GM23338 (cell line): ENCODE measurements around the gene MUC21. TPM values are rescaled to one million over a fixed set of nuclear protein-coding genes. Genes with fewer than 3 reads are reported as not detected.

Source experiments
- polyA plus RNA-seq: library from polyadenylated mRNA; unstranded; fragments of >200 nt; fragmentation: Nextera tagmentation; extraction: Ambion mirVana; gene quantifications from 2 replicates; pipeline ENCODE4 v1.2.1, GENCODE V29; 2016
- total RNA-seq: library from RNA; depleted of rRNA; stranded (reverse); fragments of >200 nt; shearing (Covaris generic); gene quantifications from 2 replicates; pipeline ENCODE4 v1.2.3, GENCODE V29; 2014; rRNA removed

MUC21 gene
- total and polyA plus RNA-seq, 2 experiments from 2014 or later: not detected

Other genes with a start within 250 kb of the MUC21 start
- 70.4 and 94.5 TPM in 2 replicates for gene FLOT1, start 241.0 kb upstream of the MUC21 start, total RNA-seq
- gene FLOT1, start 241.0 kb upstream of the MUC21 start, polyA plus RNA-seq: 72.2 and 75.1 TPM in 2 replicates
- 14.1 and 19.9 TPM in 2 replicates for gene IER3, start 239.2 kb upstream of the MUC21 start, total RNA-seq
- 21.2 and 23.3 TPM in 2 replicates for gene IER3, start 239.2 kb upstream of the MUC21 start, polyA plus RNA-seq
- gene DDR1, start 99.2 kb upstream of the MUC21 start, total RNA-seq: 140 and 154 TPM in 2 replicates
- gene DDR1, start 99.2 kb upstream of the MUC21 start, polyA plus RNA-seq: 58.3 and 71.6 TPM in 2 replicates
- gene GTF2H4, start 75.5 kb upstream of the MUC21 start, total RNA-seq: 32.6 and 46.5 TPM in 2 replicates
- 14.1 and 14.8 TPM in 2 replicates for gene GTF2H4, start 75.5 kb upstream of the MUC21 start, polyA plus RNA-seq
- gene VARS2, start 69.5 kb upstream of the MUC21 start, total RNA-seq: 34.0 and 36.4 TPM in 2 replicates
- 13.7 and 14.2 TPM in 2 replicates for gene VARS2, start 69.5 kb upstream of the MUC21 start, polyA plus RNA-seq
- gene SFTA2, start 51.5 kb upstream of the MUC21 start, total RNA-seq: not detected in 2 replicates
- not detected in 2 replicates for gene SFTA2, start 51.5 kb upstream of the MUC21 start, polyA plus RNA-seq
- gene MUCL3, start 42.7 kb upstream of the MUC21 start, total RNA-seq: 0.12 TPM in 1 of 2 replicates, not detected in the other
- 0.32 and 0.40 TPM in 2 replicates for gene MUCL3, start 42.7 kb upstream of the MUC21 start, polyA plus RNA-seq
- gene MUC22, start 26.8 kb downstream of the MUC21 start, total RNA-seq: not detected in 2 replicates
- gene MUC22, start 26.8 kb downstream of the MUC21 start, polyA plus RNA-seq: not detected in 2 replicates
- not detected in 2 replicates for gene C6orf15, start 128.9 kb downstream of the MUC21 start, total RNA-seq
- not detected in 2 replicates for gene C6orf15, start 128.9 kb downstream of the MUC21 start, polyA plus RNA-seq
- 0.16 TPM in 1 of 2 replicates, not detected in the other for gene PSORS1C1, start 131.1 kb downstream of the MUC21 start, total RNA-seq
- gene PSORS1C1, start 131.1 kb downstream of the MUC21 start, polyA plus RNA-seq: not detected in 2 replicates
- gene CDSN, start 136.7 kb downstream of the MUC21 start, total RNA-seq: 0.07 TPM in 1 of 2 replicates, not detected in the other
- not detected in 2 replicates for gene CDSN, start 136.7 kb downstream of the MUC21 start, polyA plus RNA-seq
- not detected in 2 replicates for gene PSORS1C2, start 155.3 kb downstream of the MUC21 start, total RNA-seq
- 0.47 and 1.3 TPM in 2 replicates for gene PSORS1C2, start 155.3 kb downstream of the MUC21 start, polyA plus RNA-seq
- gene CCHCR1, start 174.1 kb downstream of the MUC21 start, total RNA-seq: 37.0 and 46.7 TPM in 2 replicates
- 19.8 and 21.3 TPM in 2 replicates for gene CCHCR1, start 174.1 kb downstream of the MUC21 start, polyA plus RNA-seq
- 11.1 and 11.2 TPM in 2 replicates for gene TCF19, start 174.9 kb downstream of the MUC21 start, total RNA-seq
- gene TCF19, start 174.9 kb downstream of the MUC21 start, polyA plus RNA-seq: 7.1 and 8.3 TPM in 2 replicates
- 3,419 and 3,629 TPM in 2 replicates for gene POU5F1, start 187.0 kb downstream of the MUC21 start, total RNA-seq
- 1,839 and 1,914 TPM in 2 replicates for gene POU5F1, start 187.0 kb downstream of the MUC21 start, polyA plus RNA-seq